ENCODE measurements around the gene ATAD5.
"Not testable (repeated sequence)": the region's sequence is repeated elsewhere in the genome, so short reads cannot be mapped to it uniquely, and the experiment has no call there.

Gene ATAD5

GRCh38 chr17:30915833-30916611 is 84.3 kb downstream of the ATAD5 start:
- no peak for DNase-seq

- no peak for DNase-seq
These were observed 85.3 kb downstream of the ATAD5 start for GRCh38 chr17:30917050-30917449.

- DNase-seq, result no peak
These were observed 88.5 kb downstream of the ATAD5 start for GRCh38 chr17:30920282-30920681.

GRCh38 chr17:30920683-30921543 is 89.1 kb downstream of the ATAD5 start:
- no peak for DNase-seq

GRCh38 chr17:30921544-30922196 is 89.9 kb downstream of the ATAD5 start, which contains the start of gene ADAP2:
TSS of gene ADAP2 (plus strand) at chr17:30921945. CDS start at chr17:30922015, 70 bp downstream.
- DNase-seq, result peak; percentile 28

- no peak for DNase-seq
These were observed 90.7 kb downstream of the ATAD5 start for GRCh38 chr17:30922235-30923030.

GRCh38 chr17:30924341-30924740 is 92.6 kb downstream of the ATAD5 start:
- DNase-seq, result no peak

GRCh38 chr17:30926516-30926915 is 94.8 kb downstream of the ATAD5 start:
- no peak for DNase-seq

GRCh38 chr17:30927756-30928155 is 96.0 kb downstream of the ATAD5 start:
- no peak for DNase-seq

- no peak for DNase-seq
These were observed 96.8 kb downstream of the ATAD5 start for GRCh38 chr17:30928584-30928983.

GRCh38 chr17:30929081-30929633 is 97.4 kb downstream of the ATAD5 start:
- DNase-seq, result no peak

GRCh38 chr17:30929861-30930260 is 98.1 kb downstream of the ATAD5 start:
- DNase-seq, result not testable (repeated sequence)

GRCh38 chr17:30930495-30930894 is 98.7 kb downstream of the ATAD5 start:
- no peak for DNase-seq

- DNase-seq, result not testable (repeated sequence)
These were observed 99.8 kb downstream of the ATAD5 start for GRCh38 chr17:30931582-30931981.

- DNase-seq, result peak; percentile 26
These were observed 102.2 kb downstream of the ATAD5 start for GRCh38 chr17:30933966-30934365.

- DNase-seq, result no peak
These were observed 107.4 kb downstream of the ATAD5 start for GRCh38 chr17:30939051-30939689.

- no peak for DNase-seq
These were observed 110.7 kb downstream of the ATAD5 start for GRCh38 chr17:30942308-30943079.
